HFFc6 (cell line): ENCODE measurements around the gene SLC19A1. TPM values are rescaled to one million over a fixed set of nuclear protein-coding genes. Genes with fewer than 3 reads are reported as not detected.

Source experiments
- DNase-seq: peaks from one replicate; pipeline ENCODE4 v3.0.0-alpha.2; 2018
- H3K27ac Mint-ChIP-seq: 2 replicates; pipeline ENCODE4 v1.8.0; 2020; ENCODE audit warnings: mild to moderate bottlenecking, mixed read lengths
- H3K27me3 Mint-ChIP-seq: 2 replicates; pipeline ENCODE4 v1.8.0; 2021; ENCODE audit warnings: mild to moderate bottlenecking, moderate library complexity, mixed read lengths; ENCODE audit not compliant: insufficient read depth
- H3K36me3 Mint-ChIP-seq: 2 replicates; pipeline ENCODE4 v1.8.0; 2021; ENCODE audit warnings: low read depth, mixed read lengths
- H3K4me1 Mint-ChIP-seq: 2 replicates; pipeline ENCODE4 v1.8.0; 2020; ENCODE audit warnings: low read depth, mixed read lengths
- H3K4me3 Mint-ChIP-seq: 2 replicates; pipeline ENCODE4 v1.8.0; 2020; ENCODE audit warnings: mild to moderate bottlenecking, moderate library complexity, mixed read lengths
- H3K9me3 Mint-ChIP-seq: 2 replicates; pipeline ENCODE4 v1.8.0; 2020; ENCODE audit warnings: mild to moderate bottlenecking, mixed read lengths
- CTCF ChIP-seq: fragments of 200-600 bp; sonication (generic); IDR thresholded peaks from 2 replicates; pipeline ENCODE4 v1.5.0; 2021; ENCODE audit warnings: antibody characterized with exemption, mild to moderate bottlenecking
- total RNA-seq, 6 experiments: library from RNA; stranded (reverse); fragmentation: NEBNext Ultra II Directional; extraction: Animal tissue kit (Norgen Biotek cat#: 25700); gene quantifications; 2 replicates in 1 of 6; 3 replicates in 5 of 6; pipeline ENCODE4 v1.2.3, GENCODE V29; 2021

The SLC19A1 gene
- total RNA-seq, 6 experiments from 2014 or later = 12.3 to 15.9 (median 14.6) TPM

- no peaks in the 10 kb centered on the region for H3K9me3 Mint-ChIP-seq
- no peak overlapping the region for H3K4me3 Mint-ChIP-seq
- no peak for DNase-seq
- no peak overlapping the region for H3K27ac Mint-ChIP-seq
- TF ChIP-seq CTCF = no peak
- H3K27me3 Mint-ChIP-seq = peaks cover 15% of the 10 kb centered on the region
- no peaks in the 10 kb centered on the region for H3K36me3 Mint-ChIP-seq
- peaks cover 18% of the 10 kb centered on the region for H3K4me1 Mint-ChIP-seq
These were observed 13.0 kb upstream of the SLC19A1 start for GRCh38 chr21:45555251-45555556.

GRCh38 chr21:45554477-45555175, 12.4 kb upstream of the SLC19A1 start:
- H3K27ac Mint-ChIP-seq = peak overlapping the region; percentile 66
- H3K9me3 Mint-ChIP-seq = no peaks in the 10 kb centered on the region
- peaks cover 13% of the 10 kb centered on the region for H3K27me3 Mint-ChIP-seq
- peak overlapping the region; percentile 94 for H3K4me3 Mint-ChIP-seq
- no peaks in the 10 kb centered on the region for H3K36me3 Mint-ChIP-seq
- peak; percentile 30 for DNase-seq
- peaks cover 18% of the 10 kb centered on the region for H3K4me1 Mint-ChIP-seq
- TF ChIP-seq CTCF = peak; percentile 86

GRCh38 chr21:45552696-45553391, 10.6 kb upstream of the SLC19A1 start:
- no peaks in the 10 kb centered on the region for H3K9me3 Mint-ChIP-seq
- peaks cover 9% of the 10 kb centered on the region for H3K27me3 Mint-ChIP-seq
- H3K4me1 Mint-ChIP-seq = peaks cover 18% of the 10 kb centered on the region
- no peaks in the 10 kb centered on the region for H3K36me3 Mint-ChIP-seq
- no peak for TF ChIP-seq CTCF
- DNase-seq = no peak
- no peak overlapping the region for H3K27ac Mint-ChIP-seq
- no peak overlapping the region for H3K4me3 Mint-ChIP-seq

GRCh38 chr21:45551783-45552695, 9.8 kb upstream of the SLC19A1 start:
- no peak overlapping the region for H3K4me3 Mint-ChIP-seq
- peaks cover 3% of the 10 kb centered on the region for H3K27me3 Mint-ChIP-seq
- DNase-seq = no peak
- no peaks in the 10 kb centered on the region for H3K36me3 Mint-ChIP-seq
- H3K4me1 Mint-ChIP-seq = peaks cover 18% of the 10 kb centered on the region
- no peaks in the 10 kb centered on the region for H3K9me3 Mint-ChIP-seq
- TF ChIP-seq CTCF = no peak
- peak overlapping the region; percentile 40; the same call in 1 of the 2 replicates for H3K27ac Mint-ChIP-seq

GRCh38 chr21:45551316-45551715, 9.1 kb upstream of the SLC19A1 start:
- peak; percentile 80 for DNase-seq
- Mint-ChIP-seq H3K9me3 (no peaks in the 10 kb centered on the region), H3K36me3 (no peaks in the 10 kb centered on the region), H3K27ac (peak overlapping the region; percentile 47), H3K4me1 (peaks cover 18% of the 10 kb centered on the region), H3K4me3 (no peak overlapping the region; the same call in 1 of the 2 replicates), H3K27me3 (peaks cover 4% of the 10 kb centered on the region)
- no peak for TF ChIP-seq CTCF
